Testis (tissue), 2 donors: ENCODE data around the gene ECD.

Experiments used
- POLR2A ChIP-seq: fragments of 450-650 bp; IDR thresholded peaks from one replicate; pipeline ENCODE4 v1.6.1; 2017; ENCODE audit warnings: antibody characterized with exemption, mild to moderate bottlenecking, moderate library complexity
- TF ChIP-seq, protein P1 (sequence below), 3 experiments: fragments of 450-650 bp in 2 of 3; fragments of 200-600 bp in 1 of 3; sonication (generic) in 1 of 3; IDR thresholded peaks; one replicate each; pipeline ENCODE4 v1.5.1; 2016 to 2019; ENCODE audit warnings: antibody characterized with exemption in 3 of 3, mild to moderate bottlenecking in 2 of 3, moderate library complexity in 1 of 3

- TF ChIP-seq, protein P1, sequence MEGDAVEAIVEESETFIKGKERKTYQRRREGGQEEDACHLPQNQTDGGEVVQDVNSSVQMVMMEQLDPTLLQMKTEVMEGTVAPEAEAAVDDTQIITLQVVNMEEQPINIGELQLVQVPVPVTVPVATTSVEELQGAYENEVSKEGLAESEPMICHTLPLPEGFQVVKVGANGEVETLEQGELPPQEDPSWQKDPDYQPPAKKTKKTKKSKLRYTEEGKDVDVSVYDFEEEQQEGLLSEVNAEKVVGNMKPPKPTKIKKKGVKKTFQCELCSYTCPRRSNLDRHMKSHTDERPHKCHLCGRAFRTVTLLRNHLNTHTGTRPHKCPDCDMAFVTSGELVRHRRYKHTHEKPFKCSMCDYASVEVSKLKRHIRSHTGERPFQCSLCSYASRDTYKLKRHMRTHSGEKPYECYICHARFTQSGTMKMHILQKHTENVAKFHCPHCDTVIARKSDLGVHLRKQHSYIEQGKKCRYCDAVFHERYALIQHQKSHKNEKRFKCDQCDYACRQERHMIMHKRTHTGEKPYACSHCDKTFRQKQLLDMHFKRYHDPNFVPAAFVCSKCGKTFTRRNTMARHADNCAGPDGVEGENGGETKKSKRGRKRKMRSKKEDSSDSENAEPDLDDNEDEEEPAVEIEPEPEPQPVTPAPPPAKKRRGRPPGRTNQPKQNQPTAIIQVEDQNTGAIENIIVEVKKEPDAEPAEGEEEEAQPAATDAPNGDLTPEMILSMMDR (IDR thresholded peaks at IDR 0.05) = peak; percentile 73 to 77 (median 76)
- TF ChIP-seq POLR2A = no peak
These were observed 8.7 kb downstream of the ECD start for GRCh38 chr10:73159038-73159648.
